ENCODE results near the gene ANKRA2. TPM values are rescaled to one million over a fixed set of nuclear protein-coding genes. Genes with fewer than 3 reads are reported as not detected.
"Not testable (repeated sequence)": the region's sequence is repeated elsewhere in the genome, so short reads cannot be mapped to it uniquely, and the experiment has no call there.

Gene ANKRA2
- total RNA-seq, 1 donor from 2014 or later, result 45.4 TPM

GRCh38 chr5:73519531-73520283 lies 45.7 kb downstream of the ANKRA2 start:
- H3K27ac ChIP-seq, result no peak overlapping the region
- no peaks in the 10 kb centered on the region for H3K36me3 ChIP-seq
- no peak for DNase-seq (ENCODE audit: extremely low spot score in 2 of 2)
- no peaks in the 10 kb centered on the region for H3K9me3 ChIP-seq
- no peaks in the 10 kb centered on the region for H3K27me3 ChIP-seq
- intact Hi-C loops (cut with DNase I), result no loop called here
- TF ChIP-seq CTCF (IDR thresholded peaks at IDR 0.05) (peak; percentile 41 to 67 (median 57)), POLR2A (IDR thresholded peaks at IDR 0.05) (no peak), POLR2AphosphoS5 (IDR thresholded peaks at IDR 0.05; ENCODE audit: insufficient read depth in 1 of 2, low read depth in 1 of 2) (no peak)
- no peak overlapping the region for H3K4me3 ChIP-seq
- no peaks in the 10 kb centered on the region for H3K4me1 ChIP-seq

- H3K9me3 ChIP-seq, result no peaks in the 10 kb centered on the region
- no peak for TF ChIP-seq CTCF (IDR thresholded peaks at IDR 0.05)
- no peak for TF ChIP-seq POLR2A (IDR thresholded peaks at IDR 0.05)
- TF ChIP-seq POLR2AphosphoS5 (IDR thresholded peaks at IDR 0.05; ENCODE audit: insufficient read depth in 1 of 2, low read depth in 1 of 2), result no peak
- H3K27me3 ChIP-seq, result no peaks in the 10 kb centered on the region
- intact Hi-C loops (cut with DNase I), result no loop called here
- H3K4me1 ChIP-seq, result no peaks in the 10 kb centered on the region
- no peak overlapping the region for H3K27ac ChIP-seq
- H3K36me3 ChIP-seq, result no peaks in the 10 kb centered on the region
- no peak for DNase-seq (ENCODE audit: extremely low spot score in 2 of 2)
- no peak overlapping the region for H3K4me3 ChIP-seq
These were observed 50.2 kb downstream of the ANKRA2 start for GRCh38 chr5:73515232-73515631.

GRCh38 chr5:73514418-73514817 lies 51.0 kb downstream of the ANKRA2 start:
- Histone ChIP-seq H3K9me3 (no peaks in the 10 kb centered on the region), H3K36me3 (no peaks in the 10 kb centered on the region), H3K27me3 (no peaks in the 10 kb centered on the region), H3K4me1 (no peaks in the 10 kb centered on the region), H3K4me3 (no peak overlapping the region), H3K27ac (no peak overlapping the region)
- DNase-seq (ENCODE audit: extremely low spot score in 2 of 2), result no peak
- TF ChIP-seq POLR2AphosphoS5 (IDR thresholded peaks at IDR 0.05; ENCODE audit: insufficient read depth in 1 of 2, low read depth in 1 of 2) (no peak), CTCF (IDR thresholded peaks at IDR 0.05) (no peak), POLR2A (IDR thresholded peaks at IDR 0.05) (no peak)
- intact Hi-C loops (cut with DNase I), result no loop called here

- H3K4me1 ChIP-seq, result no peaks in the 10 kb centered on the region
- intact Hi-C loops (cut with DNase I), result no loop called here
- no peaks in the 10 kb centered on the region for H3K9me3 ChIP-seq
- no peaks in the 10 kb centered on the region for H3K27me3 ChIP-seq
- no peak for DNase-seq (ENCODE audit: extremely low spot score in 2 of 2)
- H3K27ac ChIP-seq, result no peak overlapping the region
- H3K4me3 ChIP-seq, result no peak overlapping the region
- no peaks in the 10 kb centered on the region for H3K36me3 ChIP-seq
- TF ChIP-seq CTCF (IDR thresholded peaks at IDR 0.05) (no peak), POLR2AphosphoS5 (IDR thresholded peaks at IDR 0.05; ENCODE audit: insufficient read depth in 1 of 2, low read depth in 1 of 2) (no peak), POLR2A (IDR thresholded peaks at IDR 0.05) (no peak)
These were observed 51.4 kb downstream of the ANKRA2 start for GRCh38 chr5:73513996-73514395.

- intact Hi-C loops (cut with DNase I); DNase-seq (ENCODE audit: extremely low spot score in 2 of 2); H3K27ac ChIP-seq; H3K9me3 ChIP-seq; H3K4me3 ChIP-seq; H3K27me3 ChIP-seq; H3K4me1 ChIP-seq: not testable (repeated sequence)
- peaks cover 0 to 27% of the 10 kb centered on the region in 2 donors for H3K36me3 ChIP-seq
These were observed 56.9 kb downstream of the ANKRA2 start for GRCh38 chr5:73508521-73508920.

Measured in vagina (tissue), 2 donors.